Retinal pigment epithelial cell (primary cell): ENCODE measurements around the gene APLP2.

Experiments used
- DNase-seq: peaks from one replicate; pipeline ENCODE4 v3.0.0-alpha.2; 2010; ENCODE audit warnings: low read depth
- H3K4me3 ChIP-seq: 2 replicates; pipeline ENCODE4 v1.5.1; 2011; ENCODE audit warnings: mild to moderate bottlenecking, low read length, control low read depth, moderate library complexity
- CTCF ChIP-seq: conservative IDR thresholded peaks from 2 replicates; pipeline ENCODE4 v1.5.1; 2011; ENCODE audit warnings: low read depth, low read length, control low read depth, inconsistent platforms

The APLP2 gene

GRCh38 chr11:130054966-130055365 is 14.7 kb upstream of the APLP2 start:
- no peak for TF ChIP-seq CTCF
- no peak for DNase-seq
- no peak overlapping the region for H3K4me3 ChIP-seq

- no peak overlapping the region for H3K4me3 ChIP-seq
- TF ChIP-seq CTCF, result no peak
- DNase-seq, result no peak
These were observed 14.1 kb upstream of the APLP2 start for GRCh38 chr11:130055617-130056016.

- no peak overlapping the region for H3K4me3 ChIP-seq
- DNase-seq, result no peak
- no peak for TF ChIP-seq CTCF
These were observed 8.7 kb upstream of the APLP2 start for GRCh38 chr11:130061017-130061416.

GRCh38 chr11:130062026-130062425 is 7.7 kb upstream of the APLP2 start:
- no peak for TF ChIP-seq CTCF
- no peak for DNase-seq
- H3K4me3 ChIP-seq, result no peak overlapping the region

GRCh38 chr11:130063451-130063850 is 6.2 kb upstream of the APLP2 start:
- H3K4me3 ChIP-seq, result no peak overlapping the region
- TF ChIP-seq CTCF, result no peak
- DNase-seq, result no peak

GRCh38 chr11:130064596-130064995 is 5.1 kb upstream of the APLP2 start:
- no peak for DNase-seq
- TF ChIP-seq CTCF, result no peak
- H3K4me3 ChIP-seq, result no peak overlapping the region

GRCh38 chr11:130066338-130066737 is 3.4 kb upstream of the APLP2 start:
- H3K4me3 ChIP-seq, result no peak overlapping the region
- no peak for TF ChIP-seq CTCF
- DNase-seq, result no peak
